GM12878 (cell line): ENCODE measurements around the gene KCND3. TPM values are rescaled to one million over a fixed set of nuclear protein-coding genes. Genes with fewer than 3 reads are reported as not detected.

Source experiments
- ATAC-seq: fragments of 200-7000 bp; cut with Tn5 transposase; 3 replicates; pipeline ENCODE4 v1.9.1; 2020; ENCODE audit warnings: mild to moderate bottlenecking, moderate library complexity
- BruUV-seq: library from RNA; stranded (reverse); fragments of 400-500 nt; replicated peaks from 2 replicates; lab custom pipeline; 2021; lab: Mats Ljungman, UMichigan
- CTCF ChIA-PET: fragments of 300-600 bp; sonication (Branson Sonifier 250); formaldehyde crosslinking; extraction: SDS; loops from one replicate; lab custom pipeline; 2021; ENCODE audit warnings: inconsistent platforms; lab: Yijun Ruan, JAX
- POLR2A ChIA-PET: fragments of 350-600 bp; formaldehyde crosslinking; extraction: SDS; loops from one replicate; lab custom pipeline; 2021; ENCODE audit warnings: inconsistent platforms; lab: Charles Lee
- RAD21 ChIA-PET: fragments of 300-600 bp; sonication (Branson Sonifier 250); formaldehyde crosslinking; loops from one replicate; lab custom pipeline; 2023; ENCODE audit warnings: antibody characterized with exemption; ENCODE audit not compliant: unreplicated experiment; lab: Charles Lee
- SMC1A ChIA-PET: fragments of 300-600 bp; sonication (Branson Sonifier 250); formaldehyde crosslinking; loops from one replicate; lab custom pipeline; 2023; ENCODE audit not compliant: unreplicated experiment, uncharacterized antibody; lab: Charles Lee
- DNase-seq: peaks from one replicate; pipeline ENCODE4 v3.0.0-alpha.2; 2011; ENCODE audit warnings: low read depth, low spot score
- FAIRE-seq: peaks from 3 replicates; lab custom pipeline; 2011; peaks lifted over from hg19 to GRCh38; lab: Jason Lieb, UNC
- H2AFZ ChIP-seq: 2 replicates; pipeline ENCODE4 v1.6.0; 2011; ENCODE audit warnings: low read depth, low read length, control low read depth; ENCODE audit not compliant: control insufficient read depth
- H3K27ac ChIP-seq: 2 replicates; pipeline ENCODE4 v1.5.1; 2011; ENCODE audit warnings: control low read depth; ENCODE audit not compliant: control insufficient read depth, insufficient read depth
- H3K27me3 ChIP-seq, 2 experiments: replicated peaks in 1 of 2; 2 replicates each; pipeline versions ENCODE4 v1.6.0 to v1.6.1; 2011; ENCODE audit warnings: low read length in 1 of 2; ENCODE audit not compliant: control insufficient read depth in 2 of 2, insufficient read depth in 2 of 2
- H3K36me3 ChIP-seq, 2 experiments: 2 replicates each; pipeline ENCODE4 v1.5.1; 2011; ENCODE audit warnings: low read length in 1 of 2; ENCODE audit not compliant: control insufficient read depth in 2 of 2, insufficient read depth in 2 of 2
- H3K4me1 ChIP-seq: 2 replicates; pipeline ENCODE4 v1.6.1; 2011; ENCODE audit warnings: mild to moderate bottlenecking, low read length, moderate library complexity, mixed read lengths; ENCODE audit not compliant: control insufficient read depth, insufficient read depth
- H3K4me2 ChIP-seq: 2 replicates; pipeline ENCODE4 v1.6.0; 2011; ENCODE audit warnings: control low read depth; ENCODE audit not compliant: control insufficient read depth, insufficient read depth
- H3K4me3 ChIP-seq: fragments of 200-600 bp; sonication (generic); 2 replicates; pipeline ENCODE4 v1.5.1; 2016
- H3K79me2 ChIP-seq: 2 replicates; pipeline ENCODE4 v1.6.0; 2011; ENCODE audit warnings: low read length; ENCODE audit not compliant: control insufficient read depth, insufficient read depth
- H3K9ac ChIP-seq: 2 replicates; pipeline ENCODE4 v1.8.0; 2011; ENCODE audit warnings: low read length, control low read depth, mixed read lengths; ENCODE audit not compliant: control insufficient read depth, insufficient read depth
- H3K9me3 ChIP-seq: replicated peaks from 3 replicates; pipeline ENCODE4 v1.5.1; 2011; ENCODE audit warnings: mild to moderate bottlenecking, low read length; ENCODE audit not compliant: control insufficient read depth, insufficient read depth
- H4K20me1 ChIP-seq: 2 replicates; pipeline ENCODE4 v1.6.0; 2011; ENCODE audit not compliant: control insufficient read depth, insufficient read depth
- BRCA1 ChIP-seq: IDR thresholded peaks from 2 replicates; pipeline ENCODE4 v1.6.1; 2011; ENCODE audit warnings: low read depth, low read length, improper control_type of control experiment
- CUX1 ChIP-seq: IDR thresholded peaks from 2 replicates; pipeline ENCODE4 v1.6.1; 2012; ENCODE audit warnings: improper control_type of control experiment, low read depth, low read length; ENCODE audit not compliant: insufficient replicate concordance
- IRF4 ChIP-seq: IDR thresholded peaks from 2 replicates; pipeline ENCODE4 v1.6.1; 2011; ENCODE audit warnings: low read depth, low read length
- MXI1 ChIP-seq: fragments of 150-350 bp; IDR thresholded peaks from 2 replicates; pipeline ENCODE4 v1.6.1; 2011; ENCODE audit warnings: low read depth, mild to moderate bottlenecking, inconsistent platforms, low read length, improper control_type of control experiment
- MYB ChIP-seq: fragments of 150-350 bp; IDR thresholded peaks from 2 replicates; pipeline ENCODE4 v1.6.1; 2014; ENCODE audit warnings: mild to moderate bottlenecking, low read depth, low read length, borderline replicate concordance
- PAX8 ChIP-seq: fragments of 450-650 bp; IDR thresholded peaks from 2 replicates; pipeline ENCODE4 v1.6.1; 2017; ENCODE audit warnings: mild to moderate bottlenecking, moderate library complexity
- POU2F2 ChIP-seq: IDR thresholded peaks from 3 replicates; pipeline ENCODE4 v1.6.1; 2011; ENCODE audit warnings: low read depth, mild to moderate bottlenecking, low read length, borderline replicate concordance
- TAF1 ChIP-seq: IDR thresholded peaks from 2 replicates; pipeline ENCODE4 v1.6.1; 2011; ENCODE audit warnings: mild to moderate bottlenecking, low read depth, low read length, borderline replicate concordance
- TCF7 ChIP-seq: IDR thresholded peaks from 2 replicates; pipeline ENCODE4 v1.6.1; 2014; ENCODE audit warnings: antibody characterized with exemption, borderline replicate concordance
- WRNIP1 ChIP-seq: IDR thresholded peaks from 2 replicates; pipeline ENCODE4 v1.6.1; 2011; ENCODE audit warnings: low read depth, low read length, improper control_type of control experiment, borderline replicate concordance
- ZNF622 ChIP-seq: fragments of 450-650 bp; IDR thresholded peaks from 2 replicates; pipeline ENCODE4 v1.6.1; 2017; ENCODE audit warnings: mild to moderate bottlenecking, inconsistent platforms
- WGBS: methylation state at CpG from one replicate; pipeline ENCODE4 v1.1.6; 2016; ENCODE audit warnings: low lambda C conversion rate; ENCODE audit not compliant: insufficient replicate concordance, insufficient coverage; ENCODE audit errors: missing lambda C conversion rate; 5-methylcytosine and 5-hydroxymethylcytosine counted together
- in situ Hi-C: fragments of 300-500 bp; cut with MboI; formaldehyde crosslinking; loops from 9 replicates; pipeline ENCODE4 v1.14.3; 2018; ENCODE audit warnings: mixed read lengths
- intact Hi-C: fragments of 100-400 bp; cut with micrococcal nuclease; formaldehyde crosslinking; loops from one replicate; pipeline ENCODE4 v1.14.2; 2022; ENCODE audit not compliant: unreplicated experiment
- polyA plus RNA-seq, 11 experiments: library from polyadenylated mRNA; depleted of rRNA in 4 of 11; unstranded in 6 of 11; stranded (reverse) in 5 of 11; fragments of >200 nt; fragmentation: Nextera tagmentation in 4 of 11; fragmentation: Illumina TruSeq in 1 of 11; extraction: Ambion mirVana in 4 of 11; extraction: Trizol in 1 of 11; gene quantifications; 1 replicate in 1 of 11; 2 replicates in 10 of 11; pipeline versions ENCODE4 v1.2.1 to v1.2.3, GENCODE V29; 2011 to 2016; ENCODE audit warnings: inconsistent platforms in 2 of 11, missing spikeins in 2 of 11, low read depth in 1 of 11
- total RNA-seq, 4 experiments: library from RNA; depleted of rRNA in 3 of 4; stranded (reverse); fragments of >200 nt in 3 of 4; fragmentation: Illumina TruSeq in 1 of 4; extraction: Trizol in 1 of 4; gene quantifications; 2 replicates each; pipeline versions ENCODE4 v1.2.1 to v1.2.3, GENCODE V29; 2013 to 2021
- TF ChIP-seq, protein P1 (sequence below): fragments of 150-350 bp; IDR thresholded peaks from 2 replicates; pipeline ENCODE4 v1.6.1; 2016; ENCODE audit warnings: low read depth, low read length

KCND3 gene
- total and polyA plus RNA-seq, 10 of the 15 experiments (the other 5 are each of a cell fraction or from before 2014, with no cell fraction given): 0.02 TPM; not detected in 9

DNA sequence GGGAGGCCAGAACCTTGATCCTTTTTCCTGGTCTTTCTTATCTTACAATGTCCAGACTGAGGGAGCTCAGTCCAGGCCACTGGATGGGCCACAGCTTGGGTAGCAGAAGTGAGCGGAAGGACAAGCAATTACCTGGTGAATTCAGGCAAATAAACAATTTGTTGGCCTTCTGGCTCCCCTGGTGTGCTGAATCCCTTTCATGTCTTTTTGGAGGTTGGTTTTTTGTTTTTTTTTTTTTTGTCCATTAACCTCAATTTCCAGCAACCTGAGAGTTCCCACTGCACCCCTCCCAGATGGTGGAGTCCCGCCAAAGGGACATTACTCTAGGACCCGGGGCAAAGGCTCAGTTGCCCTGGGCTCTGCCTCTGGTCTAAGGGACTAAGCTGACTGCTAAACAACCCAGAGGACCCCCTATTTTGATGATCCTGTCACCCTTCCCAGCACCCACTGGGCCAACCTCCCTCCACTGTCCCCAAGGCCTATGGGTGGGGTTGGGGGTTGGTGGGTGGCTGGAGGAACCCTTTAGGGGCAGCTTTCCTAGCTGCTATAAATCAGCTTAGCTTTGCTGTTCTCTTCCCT, 85.5 kb downstream of the KCND3 start (continued):
- TF ChIP-seq, protein P1, sequence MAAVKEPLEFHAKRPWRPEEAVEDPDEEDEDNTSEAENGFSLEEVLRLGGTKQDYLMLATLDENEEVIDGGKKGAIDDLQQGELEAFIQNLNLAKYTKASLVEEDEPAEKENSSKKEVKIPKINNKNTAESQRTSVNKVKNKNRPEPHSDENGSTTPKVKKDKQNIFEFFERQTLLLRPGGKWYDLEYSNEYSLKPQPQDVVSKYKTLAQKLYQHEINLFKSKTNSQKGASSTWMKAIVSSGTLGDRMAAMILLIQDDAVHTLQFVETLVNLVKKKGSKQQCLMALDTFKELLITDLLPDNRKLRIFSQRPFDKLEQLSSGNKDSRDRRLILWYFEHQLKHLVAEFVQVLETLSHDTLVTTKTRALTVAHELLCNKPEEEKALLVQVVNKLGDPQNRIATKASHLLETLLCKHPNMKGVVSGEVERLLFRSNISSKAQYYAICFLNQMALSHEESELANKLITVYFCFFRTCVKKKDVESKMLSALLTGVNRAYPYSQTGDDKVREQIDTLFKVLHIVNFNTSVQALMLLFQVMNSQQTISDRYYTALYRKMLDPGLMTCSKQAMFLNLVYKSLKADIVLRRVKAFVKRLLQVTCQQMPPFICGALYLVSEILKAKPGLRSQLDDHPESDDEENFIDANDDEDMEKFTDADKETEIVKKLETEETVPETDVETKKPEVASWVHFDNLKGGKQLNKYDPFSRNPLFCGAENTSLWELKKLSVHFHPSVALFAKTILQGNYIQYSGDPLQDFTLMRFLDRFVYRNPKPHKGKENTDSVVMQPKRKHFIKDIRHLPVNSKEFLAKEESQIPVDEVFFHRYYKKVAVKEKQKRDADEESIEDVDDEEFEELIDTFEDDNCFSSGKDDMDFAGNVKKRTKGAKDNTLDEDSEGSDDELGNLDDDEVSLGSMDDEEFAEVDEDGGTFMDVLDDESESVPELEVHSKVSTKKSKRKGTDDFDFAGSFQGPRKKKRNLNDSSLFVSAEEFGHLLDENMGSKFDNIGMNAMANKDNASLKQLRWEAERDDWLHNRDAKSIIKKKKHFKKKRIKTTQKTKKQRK: no peak
- TF ChIP-seq PAX8 (no peak), TCF7 (no peak), BRCA1 (no peak), WRNIP1 (no peak), IRF4 (no peak)

DNA sequence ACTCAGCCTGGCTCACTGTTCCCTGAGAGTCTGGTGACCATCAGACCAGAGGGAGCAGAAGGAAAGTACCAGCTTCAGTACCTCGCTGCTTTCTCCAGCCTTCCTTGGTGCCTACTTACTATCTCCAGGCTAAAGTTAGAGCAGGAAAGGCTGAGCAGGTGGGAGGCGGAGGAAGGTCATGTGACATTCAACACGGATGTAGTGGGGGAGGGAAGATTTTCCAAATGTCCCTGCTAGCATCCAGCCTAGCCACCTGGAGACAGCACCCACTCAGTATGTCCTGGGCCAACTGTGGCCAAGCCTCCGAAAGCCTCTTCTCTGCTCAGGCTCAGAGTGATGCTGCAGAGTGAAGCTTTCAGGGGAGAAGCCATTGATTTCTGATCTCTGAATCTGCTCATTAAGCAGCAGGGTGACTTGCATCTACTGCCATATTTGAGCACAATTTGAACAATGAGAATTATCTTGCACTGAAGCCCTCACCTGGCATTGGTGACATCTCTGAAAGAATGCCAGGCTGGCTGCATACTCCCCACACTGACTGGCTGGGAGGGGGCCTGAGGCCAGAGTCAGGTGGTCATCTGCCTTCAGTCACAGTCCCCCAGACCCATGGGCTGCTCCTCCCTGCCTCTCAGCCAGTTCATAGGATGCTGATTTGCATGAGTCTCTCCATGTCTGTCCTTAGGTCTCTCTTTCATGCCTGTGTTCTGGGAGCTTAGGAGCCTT, 86.2 kb downstream of the KCND3 start:
- 27% methylated on average over 4 of the region's 4 CpGs for WGBS
- Histone ChIP-seq H3K36me3 (no peaks in the 10 kb centered on the region), H4K20me1 (no peaks in the 10 kb centered on the region), H3K9ac (no peak overlapping the region), H3K4me2 (no peak overlapping the region), H3K27ac (no peak overlapping the region), H3K9me3 (no peaks in the 10 kb centered on the region), H3K27me3 (peaks cover 0 to 6% of the 10 kb centered on the region in 2 experiments; a peak in 3 of 4 replicates), H3K79me2 (no peaks in the 10 kb centered on the region), H3K4me3 (no peak overlapping the region), H3K4me1 (no peaks in the 10 kb centered on the region), H2AFZ (no peak overlapping the region)
- ATAC-seq (no peak), FAIRE-seq (no peak), DNase-seq (no peak)
- BruUV-seq: no TSS peak
- ChIA-PET POLR2A (no interaction called here), RAD21 (no interaction called here), SMC1A (no interaction called here), CTCF (no interaction called here)
- intact Hi-C loops: no loop called here
- in situ Hi-C loops: no loop called here
- TF ChIP-seq TAF1 (no peak), POU2F2 (no peak), MXI1 (no peak), CUX1 (no peak), WRNIP1 (no peak), ZNF622 (no peak), MYB (no peak)
